Measurements from ENCODE around the gene NRXN3.
A peak's percentile ranks its signal among the peaks of the same experiment; 100 is the strongest.

DNA sequence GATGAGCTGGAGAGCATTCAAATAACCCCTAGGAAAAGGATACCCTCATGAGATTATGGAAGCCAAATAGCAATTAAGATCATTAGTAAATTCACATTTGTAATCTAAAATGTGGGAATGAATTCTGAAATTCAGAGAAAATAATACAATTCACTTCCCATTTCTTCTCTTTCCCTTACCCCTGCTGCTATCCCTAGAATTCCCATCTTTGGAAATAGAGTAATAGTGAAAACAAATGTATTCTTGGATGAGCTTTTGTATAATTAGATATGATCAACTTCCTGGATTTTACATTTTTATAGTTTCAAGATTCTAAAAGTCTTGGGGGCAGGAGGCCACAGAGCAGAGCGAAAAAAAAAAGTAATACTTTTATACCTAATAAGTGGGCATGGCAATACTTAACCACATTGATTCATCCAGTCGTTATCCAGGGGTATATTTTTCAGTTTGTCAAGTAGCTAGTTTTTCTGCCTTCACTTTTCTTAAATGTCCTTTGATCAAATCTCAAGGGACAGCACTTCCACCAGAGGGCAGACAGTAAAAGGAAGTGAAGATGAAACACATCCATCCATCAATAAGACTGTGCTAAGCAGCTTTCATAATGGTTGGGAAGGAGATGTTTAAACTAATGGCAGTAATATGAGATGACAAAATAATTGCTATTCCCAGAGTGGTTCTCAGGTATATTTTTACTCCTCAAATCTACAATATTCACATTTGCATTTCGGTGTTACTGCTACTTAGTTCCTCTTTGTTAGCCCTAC is 1639.9 kb downstream of the NRXN3 start:
- TF ChIP-seq, protein P1, sequence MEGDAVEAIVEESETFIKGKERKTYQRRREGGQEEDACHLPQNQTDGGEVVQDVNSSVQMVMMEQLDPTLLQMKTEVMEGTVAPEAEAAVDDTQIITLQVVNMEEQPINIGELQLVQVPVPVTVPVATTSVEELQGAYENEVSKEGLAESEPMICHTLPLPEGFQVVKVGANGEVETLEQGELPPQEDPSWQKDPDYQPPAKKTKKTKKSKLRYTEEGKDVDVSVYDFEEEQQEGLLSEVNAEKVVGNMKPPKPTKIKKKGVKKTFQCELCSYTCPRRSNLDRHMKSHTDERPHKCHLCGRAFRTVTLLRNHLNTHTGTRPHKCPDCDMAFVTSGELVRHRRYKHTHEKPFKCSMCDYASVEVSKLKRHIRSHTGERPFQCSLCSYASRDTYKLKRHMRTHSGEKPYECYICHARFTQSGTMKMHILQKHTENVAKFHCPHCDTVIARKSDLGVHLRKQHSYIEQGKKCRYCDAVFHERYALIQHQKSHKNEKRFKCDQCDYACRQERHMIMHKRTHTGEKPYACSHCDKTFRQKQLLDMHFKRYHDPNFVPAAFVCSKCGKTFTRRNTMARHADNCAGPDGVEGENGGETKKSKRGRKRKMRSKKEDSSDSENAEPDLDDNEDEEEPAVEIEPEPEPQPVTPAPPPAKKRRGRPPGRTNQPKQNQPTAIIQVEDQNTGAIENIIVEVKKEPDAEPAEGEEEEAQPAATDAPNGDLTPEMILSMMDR (conservative IDR thresholded peaks at IDR 0.05), result peak; percentile 54
- TF ChIP-seq EZH2 (IDR thresholded peaks at IDR 0.05; ENCODE audit: low read depth), result no peak

Measured in PC-9 (cell line).